ENCODE data around the gene PGM1.

Gene PGM1

DNA sequence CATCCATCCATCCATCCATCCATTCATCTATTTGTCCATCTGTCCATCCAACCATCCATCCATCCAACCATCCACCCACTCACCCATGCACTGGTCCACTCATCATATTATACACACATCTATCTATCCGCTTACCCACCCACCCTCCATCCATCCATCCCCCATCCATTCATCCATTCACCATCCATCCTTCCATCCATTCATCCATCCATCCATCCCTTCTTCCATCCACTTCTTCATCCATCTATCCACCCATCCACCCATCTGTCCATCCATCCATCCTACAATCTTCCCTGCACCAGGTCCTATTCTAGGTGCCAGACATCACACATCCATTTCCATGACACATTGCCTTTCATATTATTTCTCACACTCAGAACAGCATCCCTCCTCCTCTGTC lies 93.5 kb downstream of the PGM1 start:
- no peak overlapping the region for H3K4me3 ChIP-seq (replicated peaks; ENCODE audit: low read depth, low read length)
- TF ChIP-seq, protein P1, sequence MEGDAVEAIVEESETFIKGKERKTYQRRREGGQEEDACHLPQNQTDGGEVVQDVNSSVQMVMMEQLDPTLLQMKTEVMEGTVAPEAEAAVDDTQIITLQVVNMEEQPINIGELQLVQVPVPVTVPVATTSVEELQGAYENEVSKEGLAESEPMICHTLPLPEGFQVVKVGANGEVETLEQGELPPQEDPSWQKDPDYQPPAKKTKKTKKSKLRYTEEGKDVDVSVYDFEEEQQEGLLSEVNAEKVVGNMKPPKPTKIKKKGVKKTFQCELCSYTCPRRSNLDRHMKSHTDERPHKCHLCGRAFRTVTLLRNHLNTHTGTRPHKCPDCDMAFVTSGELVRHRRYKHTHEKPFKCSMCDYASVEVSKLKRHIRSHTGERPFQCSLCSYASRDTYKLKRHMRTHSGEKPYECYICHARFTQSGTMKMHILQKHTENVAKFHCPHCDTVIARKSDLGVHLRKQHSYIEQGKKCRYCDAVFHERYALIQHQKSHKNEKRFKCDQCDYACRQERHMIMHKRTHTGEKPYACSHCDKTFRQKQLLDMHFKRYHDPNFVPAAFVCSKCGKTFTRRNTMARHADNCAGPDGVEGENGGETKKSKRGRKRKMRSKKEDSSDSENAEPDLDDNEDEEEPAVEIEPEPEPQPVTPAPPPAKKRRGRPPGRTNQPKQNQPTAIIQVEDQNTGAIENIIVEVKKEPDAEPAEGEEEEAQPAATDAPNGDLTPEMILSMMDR (IDR thresholded peaks at IDR 0.05; ENCODE audit: low read length, missing control alignments): no peak
- DNase-seq (ENCODE audit: low read depth): no peak

DNA sequence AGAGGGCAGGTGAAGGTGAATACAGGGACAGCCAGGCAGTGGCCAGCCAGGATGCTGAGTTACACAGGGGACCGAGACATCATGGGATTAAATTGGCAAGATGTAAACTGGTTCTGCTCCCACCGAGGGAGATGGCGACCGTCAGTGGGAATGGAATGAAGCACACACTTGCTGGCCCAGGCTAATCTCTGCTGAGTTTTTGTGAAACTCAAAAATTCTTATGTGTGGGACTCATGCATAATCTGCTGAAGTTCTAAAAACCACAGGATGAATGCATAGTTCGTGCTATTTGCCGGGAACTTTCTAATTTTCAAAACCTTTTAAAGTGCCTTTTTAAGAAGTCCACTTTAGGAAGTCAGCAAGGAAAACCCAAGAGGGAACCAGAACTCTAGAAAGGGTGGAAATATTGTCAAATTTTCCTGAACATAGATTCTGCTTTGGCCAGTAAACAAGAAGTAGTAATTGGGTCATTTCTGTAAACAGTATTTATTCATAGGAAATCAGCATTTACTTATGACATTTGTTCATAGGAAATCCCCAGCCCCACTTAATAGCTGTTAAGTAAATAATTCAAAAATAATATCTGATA lies 95.2 kb downstream of the PGM1 start:
- peak; percentile 63 for DNase-seq (ENCODE audit: low read depth)
- H3K4me3 ChIP-seq (replicated peaks; ENCODE audit: low read depth, low read length): no peak overlapping the region
- TF ChIP-seq, protein P1 (IDR thresholded peaks at IDR 0.05; ENCODE audit: low read length, missing control alignments): no peak

DNA sequence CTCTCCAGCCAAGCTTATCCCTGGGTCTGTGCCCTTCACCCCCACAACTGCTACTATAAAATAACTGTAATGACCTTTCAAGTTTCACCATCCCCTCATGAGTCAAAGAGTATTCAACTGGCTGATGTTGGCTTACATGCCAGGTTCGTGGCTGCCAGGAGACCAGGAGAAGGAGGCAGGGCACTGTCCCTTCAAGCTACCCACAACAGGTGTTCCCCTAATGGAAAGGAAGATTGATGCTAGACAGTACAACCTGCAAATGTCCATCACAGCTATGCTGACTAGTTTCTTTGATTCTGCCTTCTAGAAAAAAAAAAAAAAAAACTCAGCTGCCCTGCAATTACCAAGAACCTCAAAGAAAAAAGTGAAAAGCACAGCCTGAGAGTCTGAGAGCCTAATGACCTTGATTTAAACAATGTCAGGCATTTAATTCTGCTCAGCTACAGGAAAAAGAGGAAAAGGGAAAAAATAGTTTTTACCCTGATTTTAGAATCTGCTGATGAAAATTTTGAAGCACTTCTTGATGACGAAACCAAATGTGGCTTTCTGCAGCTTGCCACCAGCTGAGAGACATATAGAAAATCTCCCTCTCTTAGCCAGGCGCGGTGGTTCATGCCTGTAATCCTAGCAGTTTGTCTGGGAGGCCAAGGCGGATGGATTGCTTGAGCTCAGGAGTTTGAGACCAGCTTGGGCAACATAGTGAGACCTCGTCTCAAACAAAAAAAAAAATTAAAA lies 97.9 kb downstream of the PGM1 start:
- no peak for DNase-seq (ENCODE audit: low read depth)
- H3K4me3 ChIP-seq (replicated peaks; ENCODE audit: low read depth, low read length): no peak overlapping the region
- TF ChIP-seq, protein P1 (IDR thresholded peaks at IDR 0.05; ENCODE audit: low read length, missing control alignments): no peak

DNA sequence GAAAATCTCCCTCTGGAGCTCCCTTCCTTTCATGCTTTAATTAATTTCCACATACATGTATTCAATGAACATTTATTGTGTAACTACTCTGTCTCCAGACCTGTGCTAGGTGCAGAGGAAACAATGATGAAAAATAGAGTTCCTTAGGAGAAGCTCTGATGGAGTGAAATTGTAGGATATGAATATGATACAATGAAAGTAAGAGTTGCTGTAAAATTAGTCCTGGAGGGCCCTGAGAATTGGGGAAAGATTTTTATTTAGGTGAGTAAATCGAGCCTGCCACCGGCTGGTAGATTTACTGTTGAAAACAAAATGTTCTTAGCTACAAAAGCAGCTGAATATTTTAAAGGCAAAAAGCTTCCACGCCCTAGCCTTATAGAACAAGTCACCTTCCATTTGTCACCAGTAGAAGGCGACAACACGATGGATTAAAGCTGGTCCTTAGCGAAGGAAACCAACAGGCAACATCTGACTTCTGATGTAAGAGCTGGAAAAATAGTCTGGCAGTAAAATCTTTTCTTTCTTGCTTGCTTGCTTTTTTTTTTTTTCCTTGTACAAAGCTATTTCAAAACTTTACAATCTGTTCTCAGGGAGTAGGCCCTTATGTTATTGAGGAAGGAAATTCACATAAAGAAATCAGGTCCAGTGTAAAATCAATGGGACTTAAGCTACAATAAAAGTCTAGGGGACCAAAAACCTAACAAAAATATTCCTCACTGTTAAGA lies 98.7 kb downstream of the PGM1 start:
- TF ChIP-seq, protein P1 (IDR thresholded peaks at IDR 0.05; ENCODE audit: low read length, missing control alignments): peak; percentile 88
- H3K4me3 ChIP-seq (replicated peaks; ENCODE audit: low read depth, low read length): no peak overlapping the region
- DNase-seq (ENCODE audit: low read depth): peak; percentile 98

- TF ChIP-seq, protein P1 (IDR thresholded peaks at IDR 0.05; ENCODE audit: low read length, missing control alignments): no peak
- no peak overlapping the region for H3K4me3 ChIP-seq (replicated peaks; ENCODE audit: low read depth, low read length)
- DNase-seq (ENCODE audit: low read depth): no peak
These were observed 100.8 kb downstream of the PGM1 start for GRCh38 chr1:63693944-63694571.

DNA sequence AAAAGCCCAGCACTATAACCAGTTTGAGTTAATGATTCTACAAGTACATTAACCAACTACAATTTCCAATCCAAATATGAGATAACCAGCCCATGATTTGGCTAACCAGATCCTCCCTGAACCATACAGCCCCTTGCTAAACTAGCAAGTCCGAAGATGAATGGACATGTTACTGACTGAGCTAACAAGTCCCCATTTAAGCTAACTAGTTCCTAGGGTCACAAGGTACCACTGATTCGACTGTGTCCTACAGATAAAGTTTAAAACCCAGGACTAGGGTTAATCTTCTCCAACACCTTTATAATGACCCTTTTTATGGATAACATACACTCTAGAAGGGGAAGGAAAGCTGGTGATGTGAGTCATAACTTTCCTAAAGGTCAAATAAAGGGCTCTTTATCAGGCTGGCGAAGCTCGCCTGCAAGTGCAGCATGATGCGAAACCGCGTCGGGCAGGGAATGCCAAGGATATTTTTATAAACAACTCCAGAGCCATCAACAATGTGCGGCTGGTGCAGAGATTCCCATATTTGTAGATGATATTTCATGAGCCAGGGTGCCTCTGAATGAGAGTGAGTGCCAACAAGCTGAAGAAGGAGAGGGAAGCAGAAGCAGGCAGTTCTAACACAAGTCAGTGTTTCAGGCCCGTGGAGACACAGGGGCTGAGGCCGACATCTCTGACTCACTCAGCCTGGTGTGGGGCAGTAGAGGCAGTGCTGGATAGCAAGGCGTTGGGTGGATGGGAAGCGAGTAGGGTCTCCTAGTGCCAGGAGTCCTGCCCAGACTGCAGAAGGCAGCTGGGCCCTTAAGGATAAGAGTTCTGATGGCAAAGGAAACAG lies 105.0 kb downstream of the PGM1 start:
- TF ChIP-seq, protein P1 (IDR thresholded peaks at IDR 0.05; ENCODE audit: low read length, missing control alignments): no peak
- H3K4me3 ChIP-seq (replicated peaks; ENCODE audit: low read depth, low read length): no peak overlapping the region
- DNase-seq (ENCODE audit: low read depth): peak; percentile 70
